SH-SY5Y (cell line): ENCODE measurements around the gene TPSD1.

Source experiments
- GATA2 ChIP-seq: IDR thresholded peaks from 2 replicates; pipeline ENCODE4 v1.6.1; 2011; ENCODE audit warnings: mild to moderate bottlenecking, low read depth, low read length
- GATA3 ChIP-seq: IDR thresholded peaks from 2 replicates; pipeline ENCODE4 v1.6.1; 2011; ENCODE audit warnings: low read depth, mild to moderate bottlenecking, low read length, moderate library complexity

- TF ChIP-seq GATA2 (no peak), GATA3 (no peak)
Measured at GRCh38 chr16:1288813-1289476, 33.1 kb downstream of the TPSD1 start.
